GM15510 (cell line): ENCODE data around the gene GNAZ.

Experiments
- POLR2A ChIP-seq: IDR thresholded peaks from 3 replicates; pipeline ENCODE4 v1.6.1; 2011; ENCODE audit warnings: borderline replicate concordance; ENCODE audit not compliant: insufficient read length; ENCODE audit errors: extremely low read depth

GNAZ gene

DNA sequence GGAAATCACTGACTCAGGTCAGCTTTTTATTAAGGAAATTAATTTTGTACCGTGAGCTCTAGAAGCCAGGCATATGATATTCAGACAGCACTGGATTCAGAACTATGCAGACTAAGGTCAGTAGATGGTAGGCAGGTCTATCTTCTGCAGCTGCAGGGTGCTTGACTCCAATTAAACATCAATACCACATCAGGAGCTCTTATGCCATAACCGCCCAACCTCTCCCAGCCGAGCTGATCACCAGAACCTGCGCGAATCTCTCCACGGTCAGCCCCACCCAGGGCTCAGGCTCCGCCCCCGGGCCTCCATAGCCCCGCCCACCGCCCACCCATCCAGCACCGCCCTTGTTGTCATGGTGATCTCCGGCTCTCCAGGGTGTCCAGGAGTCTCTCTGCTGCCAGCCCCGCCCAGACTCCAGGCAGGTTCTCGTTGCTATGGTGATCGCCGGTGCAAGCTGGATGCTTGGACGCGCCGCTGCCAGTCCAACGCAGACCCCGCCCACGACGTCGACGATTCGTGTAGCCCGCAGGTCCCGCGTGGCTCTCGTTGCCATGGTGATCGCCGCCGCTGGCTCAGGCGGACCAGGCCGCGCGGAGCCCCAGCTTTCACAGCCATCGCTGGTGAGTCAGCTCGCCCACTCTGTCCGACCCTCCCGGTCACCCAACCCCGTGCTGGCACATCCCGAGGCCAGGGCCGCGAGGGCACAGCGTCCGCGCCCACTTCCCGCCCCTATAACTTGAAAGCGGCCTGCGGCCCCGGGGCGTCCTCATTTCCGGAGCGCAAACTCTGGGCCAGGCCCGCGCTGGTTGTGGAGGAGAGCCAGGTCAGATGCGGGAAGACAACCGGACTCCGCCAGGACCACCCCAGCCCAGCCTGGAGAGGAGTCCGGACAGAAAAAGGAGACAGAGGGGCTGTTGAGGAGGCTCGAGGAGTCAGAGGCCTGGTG, 74.9 kb downstream of the GNAZ start, which contains the start of gene RAB36:
RAB36 (plus strand) TSS at position 546 of the 946 bp plus-strand sequence. CDS start 1,140 bp downstream, outside the sequence.
- TF ChIP-seq POLR2A = no peak

DNA sequence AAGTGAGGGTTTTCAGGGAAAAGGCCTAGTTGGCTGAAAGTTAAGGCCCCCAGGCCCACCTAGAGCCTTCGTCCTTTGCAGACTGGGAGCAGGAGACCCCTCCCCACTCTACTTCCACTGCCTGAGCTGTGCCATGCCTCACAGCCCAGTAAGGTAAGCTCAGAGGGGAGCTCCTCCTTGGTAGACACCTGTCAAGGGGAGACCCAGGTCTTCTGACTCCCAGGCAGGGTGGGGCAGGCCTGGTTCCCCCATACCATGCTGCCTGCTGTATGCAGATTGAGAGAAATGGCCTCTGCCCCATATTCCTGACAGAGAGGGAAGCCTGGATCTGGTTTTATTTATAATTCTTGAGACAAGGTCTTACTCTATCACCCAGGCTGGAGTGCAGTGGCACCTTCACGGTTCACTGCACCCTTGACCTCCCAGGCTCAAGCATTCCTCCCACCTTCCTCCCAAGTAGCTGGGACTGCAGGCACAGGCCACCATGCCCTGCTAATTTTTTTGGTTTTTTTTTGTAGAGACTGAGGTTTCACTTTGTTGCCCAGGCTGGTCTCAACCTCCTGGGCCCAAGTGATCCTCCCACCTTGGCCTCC, 75.7 kb downstream of the GNAZ start:
- TF ChIP-seq POLR2A = no peak

DNA sequence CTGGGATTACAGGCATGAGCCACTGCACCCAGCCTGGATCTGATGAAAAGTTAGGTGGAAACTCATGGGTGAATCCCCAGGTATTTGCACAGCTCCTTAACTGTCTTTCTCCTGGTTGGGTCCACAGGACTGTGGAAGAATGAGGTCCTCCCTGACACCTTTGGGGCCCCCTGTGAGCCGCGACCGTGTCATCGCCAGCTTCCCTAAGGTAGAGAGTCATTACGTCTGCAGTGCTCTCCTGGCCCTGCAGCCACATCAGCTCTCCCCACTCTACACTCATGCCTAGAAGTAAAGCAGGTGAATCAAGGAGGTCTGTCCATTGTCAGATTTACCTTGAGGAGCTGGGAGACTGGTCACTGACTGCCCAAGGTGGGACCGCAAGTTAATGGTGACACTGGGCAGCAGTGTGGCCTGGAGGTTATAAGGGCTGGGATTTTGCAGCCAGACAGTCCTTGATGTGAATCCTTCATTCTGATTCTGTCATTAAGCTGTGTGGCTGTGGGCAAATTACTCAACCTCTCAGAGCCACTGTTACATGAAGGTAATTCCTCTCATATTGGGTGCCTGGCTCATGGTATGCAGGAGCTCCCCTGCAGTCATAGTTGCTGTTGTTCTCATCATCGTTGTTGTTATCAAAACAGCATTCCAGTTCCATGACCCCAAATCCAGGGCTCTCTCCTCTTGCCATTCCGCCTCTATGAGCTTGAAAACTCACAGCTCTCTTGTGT, 76.3 kb downstream of the GNAZ start:
- no peak for TF ChIP-seq POLR2A

- TF ChIP-seq POLR2A = no peak
Measured at GRCh38 chr22:23147617-23148387, 77.5 kb downstream of the GNAZ start.

GRCh38 chr22:23149743-23150238, 79.5 kb downstream of the GNAZ start:
- no peak for TF ChIP-seq POLR2A

DNA sequence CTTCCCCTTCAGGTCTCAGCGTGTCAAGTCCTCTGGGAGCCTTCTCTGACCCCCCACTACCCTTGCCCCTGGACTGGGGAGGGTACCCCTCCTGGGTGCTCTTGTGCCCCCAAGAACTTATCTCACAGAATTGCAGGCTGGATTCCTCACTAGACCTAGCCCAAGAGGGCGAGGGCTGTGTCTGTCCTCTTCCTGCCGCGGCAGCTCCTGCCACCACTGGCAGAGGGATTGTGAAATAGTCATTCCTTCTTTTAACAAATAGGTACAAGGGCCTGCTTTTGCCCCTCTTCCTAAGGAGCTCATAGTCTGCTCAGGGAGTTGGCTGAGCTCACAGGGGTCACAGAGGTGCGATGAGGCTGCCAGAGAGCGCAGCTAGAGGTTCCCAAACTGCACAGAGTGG, 80.4 kb downstream of the GNAZ start:
- TF ChIP-seq POLR2A = no peak

GRCh38 chr22:23151827-23152226, 81.5 kb downstream of the GNAZ start:
- no peak for TF ChIP-seq POLR2A

DNA sequence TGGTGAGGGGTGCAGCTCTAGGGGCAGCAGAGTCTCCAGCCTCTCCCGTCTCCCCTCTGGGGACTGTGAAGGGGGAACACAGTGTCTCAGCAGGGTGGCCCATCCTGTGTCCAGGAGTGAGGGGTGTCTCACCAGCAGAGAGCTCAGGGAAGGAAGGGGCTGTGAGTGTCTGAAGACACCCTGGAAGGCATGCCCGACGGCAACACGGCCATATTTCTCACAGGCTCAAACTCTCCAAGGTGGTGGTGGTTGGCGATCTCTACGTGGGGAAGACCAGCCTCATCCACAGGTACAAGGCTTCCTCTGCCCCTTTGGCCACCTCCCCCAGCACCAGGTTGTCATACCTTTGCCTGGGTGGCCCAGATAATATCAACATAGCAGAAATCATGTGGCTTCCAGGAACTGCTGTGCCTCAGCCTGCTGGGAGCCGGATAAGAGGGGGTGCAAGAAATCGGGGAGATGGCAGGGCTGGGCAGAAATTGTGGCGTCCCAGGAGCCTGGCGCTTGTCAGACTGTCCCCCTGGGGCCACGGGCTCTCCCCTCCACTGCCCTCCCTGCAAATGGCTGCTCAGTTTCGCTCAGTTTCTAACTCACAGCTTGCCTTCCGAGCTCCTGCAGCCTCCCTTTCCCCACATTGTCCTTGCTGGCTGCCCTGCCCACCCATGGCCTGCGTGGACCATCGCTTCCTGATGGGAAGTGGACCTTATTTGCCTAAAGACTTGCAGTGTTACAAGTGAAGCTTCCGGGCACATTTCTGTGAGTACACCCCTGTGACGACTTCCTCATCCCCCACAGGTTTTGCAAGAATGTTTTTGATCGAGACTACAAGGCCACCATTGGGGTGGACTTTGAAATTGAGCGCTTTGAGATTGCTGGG, 82.2 kb downstream of the GNAZ start:
- TF ChIP-seq POLR2A = no peak

GRCh38 chr22:23153994-23154393, 83.7 kb downstream of the GNAZ start:
- no peak for TF ChIP-seq POLR2A

DNA sequence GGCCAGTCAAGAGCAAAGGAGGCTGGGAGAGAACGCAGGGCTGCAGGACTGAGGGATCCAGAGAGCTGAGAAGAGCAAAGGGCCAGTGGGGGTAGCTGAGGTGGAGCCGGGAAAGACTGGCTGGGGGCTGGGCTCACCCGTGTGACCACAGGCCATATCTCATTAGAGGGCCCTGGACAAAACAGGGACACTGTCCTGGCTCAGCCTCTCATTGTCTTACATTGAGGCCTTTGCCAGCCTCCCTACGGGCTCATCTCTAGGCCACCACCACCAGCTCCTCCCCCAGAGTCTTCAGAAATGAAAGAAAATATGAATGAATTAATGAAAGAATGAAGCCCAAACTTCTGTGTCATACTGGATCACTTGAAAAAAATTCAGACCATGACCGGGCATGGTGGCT, 84.1 kb downstream of the GNAZ start:
- no peak for TF ChIP-seq POLR2A

GRCh38 chr22:23155143-23155542, 84.8 kb downstream of the GNAZ start:
- no peak for TF ChIP-seq POLR2A

- TF ChIP-seq POLR2A = no peak
Measured at GRCh38 chr22:23155831-23156230, 85.5 kb downstream of the GNAZ start.

GRCh38 chr22:23156286-23156685, 86.0 kb downstream of the GNAZ start:
- TF ChIP-seq POLR2A = no peak
